H9 (cell line): ENCODE results near the gene AQP5. TPM values are rescaled to one million over a fixed set of nuclear protein-coding genes. Genes with fewer than 3 reads are reported as not detected.

Experiments
- DNase-seq: peaks from one replicate; pipeline ENCODE4 v3.0.0-alpha.2; 2017
- H2AFZ ChIP-seq: one replicate; pipeline ENCODE4 v1.6.1; 2013; ENCODE audit warnings: mild to moderate bottlenecking, low read length, control low read depth, moderate library complexity
- H2AK5ac ChIP-seq: 2 replicates; pipeline ENCODE4 v1.6.1; 2013; ENCODE audit warnings: low read length, control low read depth, mixed read lengths; ENCODE audit not compliant: insufficient read length
- H2BK120ac ChIP-seq: one replicate; pipeline ENCODE4 v1.6.1; 2013; ENCODE audit warnings: low read depth, mild to moderate bottlenecking, low read length, control low read depth, inconsistent platforms; ENCODE audit not compliant: poor library complexity, severe bottlenecking
- H2BK12ac ChIP-seq: 2 replicates; pipeline ENCODE4 v1.6.1; 2013; ENCODE audit warnings: low read length, control low read depth, mixed read lengths, low read depth; ENCODE audit not compliant: insufficient read length
- H2BK15ac ChIP-seq: 2 replicates; pipeline ENCODE4 v1.6.1; 2013; ENCODE audit warnings: low read depth, low read length, control low read depth
- H2BK20ac ChIP-seq: one replicate; pipeline ENCODE4 v1.6.1; 2013; ENCODE audit warnings: low read depth, mild to moderate bottlenecking, low read length, control low read depth, inconsistent platforms; ENCODE audit not compliant: poor library complexity, severe bottlenecking
- H2BK5ac ChIP-seq: 2 replicates; pipeline ENCODE4 v1.6.1; 2013; ENCODE audit warnings: low read length, control low read depth, mixed read lengths; ENCODE audit not compliant: insufficient read length
- H3K14ac ChIP-seq: 2 replicates; pipeline ENCODE4 v1.6.1; 2013; ENCODE audit warnings: low read length, control low read depth; ENCODE audit not compliant: insufficient read depth
- H3K18ac ChIP-seq: 2 replicates; pipeline ENCODE4 v1.6.1; 2013; ENCODE audit warnings: low read depth, mild to moderate bottlenecking, mixed read lengths, low read length, control low read depth; ENCODE audit not compliant: insufficient read length
- H3K23ac ChIP-seq: 2 replicates; pipeline ENCODE4 v1.6.1; 2013; ENCODE audit warnings: low read length, control low read depth, mixed read lengths, low read depth; ENCODE audit not compliant: insufficient read length
- H3K23me2 ChIP-seq: 2 replicates; pipeline ENCODE4 v1.6.1; 2013; ENCODE audit warnings: low read depth, mild to moderate bottlenecking, mixed read lengths, low read length, control low read depth; ENCODE audit not compliant: insufficient read length, poor library complexity, severe bottlenecking
- H3K27ac ChIP-seq: 2 replicates; pipeline ENCODE4 v1.5.1; 2013; ENCODE audit warnings: low read length, control low read depth, mixed read lengths, low read depth; ENCODE audit not compliant: insufficient read length
- H3K27me3 ChIP-seq: 2 replicates; pipeline ENCODE4 v1.6.1; 2013; ENCODE audit warnings: low read length, control low read depth, inconsistent platforms; ENCODE audit not compliant: insufficient read depth
- H3K4ac ChIP-seq: 2 replicates; pipeline ENCODE4 v1.6.1; 2013; ENCODE audit warnings: low read depth, mild to moderate bottlenecking, control low read depth, inconsistent platforms, low read length, moderate library complexity
- H3K4me1 ChIP-seq: 2 replicates; pipeline ENCODE4 v1.6.1; 2013; ENCODE audit warnings: low read length, control low read depth, inconsistent platforms; ENCODE audit not compliant: insufficient read depth
- H3K4me2 ChIP-seq: 2 replicates; pipeline ENCODE4 v1.6.1; 2013; ENCODE audit warnings: low read length, control low read depth, mixed read lengths; ENCODE audit not compliant: insufficient read length, insufficient read depth
- H3K56ac ChIP-seq: 2 replicates; pipeline ENCODE4 v1.6.1; 2013; ENCODE audit warnings: low read depth, mild to moderate bottlenecking, mixed read lengths, low read length, control low read depth; ENCODE audit not compliant: insufficient read length
- H3K79me1 ChIP-seq: 2 replicates; pipeline ENCODE4 v1.6.1; 2013; ENCODE audit warnings: low read depth, mild to moderate bottlenecking, moderate library complexity, low read length, control low read depth, inconsistent platforms; ENCODE audit not compliant: insufficient read depth, poor library complexity, severe bottlenecking
- H3K79me2 ChIP-seq: 2 replicates; pipeline ENCODE4 v1.6.1; 2013; ENCODE audit warnings: low read length, control low read depth, inconsistent platforms; ENCODE audit not compliant: insufficient read depth
- H3K9ac ChIP-seq: 2 replicates; pipeline ENCODE4 v1.6.1; 2013; ENCODE audit warnings: low read length, control low read depth, mixed read lengths; ENCODE audit not compliant: insufficient read length; ENCODE audit errors: extremely low read depth
- H3K9me3 ChIP-seq: one replicate; pipeline ENCODE4 v1.6.1; 2013; ENCODE audit warnings: low read depth, low read length, inconsistent platforms; ENCODE audit not compliant: control insufficient read depth
- H3T11ph ChIP-seq: one replicate; pipeline ENCODE4 v1.6.1; 2013; ENCODE audit warnings: mild to moderate bottlenecking, low read length, control low read depth, inconsistent platforms
- H4K20me1 ChIP-seq: one replicate; pipeline ENCODE4 v1.6.1; 2013; ENCODE audit not compliant: control insufficient read depth, insufficient read length, insufficient read depth
- H4K5ac ChIP-seq: 2 replicates; pipeline ENCODE4 v1.6.1; 2013; ENCODE audit warnings: low read depth, mild to moderate bottlenecking, mixed read lengths, low read length, control low read depth; ENCODE audit not compliant: insufficient read length
- H4K8ac ChIP-seq: replicated peaks from 2 replicates; pipeline ENCODE4 v1.6.1; 2013; ENCODE audit warnings: low read length, control low read depth, mixed read lengths, low read depth; ENCODE audit not compliant: insufficient read length
- H4K91ac ChIP-seq: 2 replicates; pipeline ENCODE4 v1.6.1; 2013; ENCODE audit warnings: low read depth, mild to moderate bottlenecking, moderate library complexity, mixed read lengths, low read length, control low read depth; ENCODE audit not compliant: insufficient read length
- H3K27ac Mint-ChIP-seq, 3 experiments: 2 replicates in 2 of 3; 3 replicates in 1 of 3; pipeline ENCODE4 v1.8.0; 2020 to 2021; ENCODE audit warnings: mixed read lengths in 3 of 3, mild to moderate bottlenecking in 1 of 3, moderate library complexity in 1 of 3
- H3K27me3 Mint-ChIP-seq: 2 replicates; pipeline ENCODE4 v1.8.0; 2021; ENCODE audit warnings: low read depth, mild to moderate bottlenecking, moderate library complexity, mixed read lengths
- H3K36me3 Mint-ChIP-seq, 3 experiments: 2 replicates in 2 of 3; 3 replicates in 1 of 3; pipeline ENCODE4 v1.8.0; 2020 to 2021; ENCODE audit warnings: low read depth in 3 of 3, mixed read lengths in 3 of 3; ENCODE audit not compliant: insufficient read depth in 1 of 3
- H3K4me1 Mint-ChIP-seq, 2 experiments: 2 replicates each; pipeline ENCODE4 v1.8.0; 2020; ENCODE audit warnings: mixed read lengths in 2 of 2
- H3K4me3 Mint-ChIP-seq, 2 experiments: 2 replicates in 1 of 2; 3 replicates in 1 of 2; pipeline ENCODE4 v1.8.0; 2020 to 2021; ENCODE audit warnings: mild to moderate bottlenecking in 2 of 2, mixed read lengths in 2 of 2, moderate library complexity in 1 of 2
- H3K9me3 Mint-ChIP-seq, 2 experiments: 2 replicates in 1 of 2; 3 replicates in 1 of 2; pipeline ENCODE4 v1.8.0; 2020; ENCODE audit warnings: mild to moderate bottlenecking in 2 of 2, mixed read lengths in 2 of 2, moderate library complexity in 1 of 2
- CTCF ChIP-seq: fragments of 200-600 bp; sonication (generic); conservative IDR thresholded peaks from 3 replicates; pipeline ENCODE4 v1.8.0; 2021; ENCODE audit warnings: antibody characterized with exemption, mild to moderate bottlenecking
- WGBS: extraction: QIAGEN DNeasy Blood & Tissue Kit; methylation state at CpG from one replicate; pipeline ENCODE4 v1.1.7; 2013; ENCODE audit warnings: missing lambda C conversion rate, low lambda C conversion rate, mixed read lengths; ENCODE audit not compliant: insufficient read length; ENCODE audit errors: extremely low coverage; 5-methylcytosine and 5-hydroxymethylcytosine counted together
- total RNA-seq: library from RNA; stranded (reverse); gene quantifications from 2 replicates; pipeline ENCODE4 v1.2.1, GENCODE V29; 2021

Gene AQP5
- total RNA-seq, 1 experiment from 2014 or later = 2.8 TPM

- Histone ChIP-seq H2BK120ac (no peak overlapping the region), H3K18ac (no peak overlapping the region), H2AFZ (no peak overlapping the region), H2AK5ac (no peak overlapping the region), H3K4me1 (no peaks in the 10 kb centered on the region), H3K14ac (no peak overlapping the region), H2BK15ac (no peak overlapping the region), H4K20me1 (no peaks in the 10 kb centered on the region), H2BK20ac (no peak overlapping the region), H3K4me2 (no peak overlapping the region), H4K91ac (no peak overlapping the region), H3K9ac (no peak overlapping the region), H3K23me2 (no peaks in the 10 kb centered on the region), H2BK12ac (no peak overlapping the region), H3K4ac (no peak overlapping the region), H3K27ac (no peak overlapping the region), H2BK5ac (no peak overlapping the region), H3K79me2 (no peaks in the 10 kb centered on the region), H4K5ac (no peak overlapping the region), H4K8ac (no peak overlapping the region), H3K9me3 (no peaks in the 10 kb centered on the region), H3K56ac (no peak overlapping the region), H3K79me1 (no peaks in the 10 kb centered on the region), H3K23ac (no peak overlapping the region), H3K27me3 (no peaks in the 10 kb centered on the region), H3T11ph (no peak overlapping the region)
- Mint-ChIP-seq H3K27ac (peak overlapping the region in 1 of 3 experiments; percentile 28; a peak in 1 of 7 replicates), H3K9me3 (no peaks in the 10 kb centered on the region), H3K4me3 (no peak overlapping the region), H3K27me3 (peaks cover 7% of the 10 kb centered on the region), H3K4me1 (peaks cover 4 to 10% of the 10 kb centered on the region in 2 experiments), H3K36me3 (no peaks in the 10 kb centered on the region)
- no peak for TF ChIP-seq CTCF
- no peak for DNase-seq
- WGBS = no CpG with 5 or more reads among the region's 7 CpGs
Measured at GRCh38 chr12:49932023-49932422, 29.6 kb upstream of the AQP5 start.
